Spleen (tissue), 7 donors: ENCODE results near the gene A4GNT.

ENCODE experiments used
- CTCF ChIP-seq, 11 experiments: fragments of 200-600 bp in 7 of 11; fragments of 450-650 bp in 4 of 11; sonication (generic) in 4 of 11; IDR thresholded peaks in 8 of 11; conservative IDR thresholded peaks in 3 of 11; 1 replicate in 7 of 11; 2 replicates in 4 of 11; pipeline versions ENCODE4 v1.4.0 to v1.8.0; 2016 to 2021; ENCODE audit warnings: antibody characterized with exemption in 11 of 11, inconsistent platforms in 4 of 11, mild to moderate bottlenecking in 1 of 11
- POLR2AphosphoS5 ChIP-seq, 3 donors: sonication (generic); formaldehyde crosslinking; IDR thresholded peaks; one replicate each; pipeline ENCODE4 v1.5.1; 2017; ENCODE audit warnings: antibody characterized with exemption in 3 of 3
- donor health status: DM: no; HTN: no; CAD: no; lungs with moderate emphysema.
- donor health status: DM: no; HTN: no; CAD: no.
- donor health status: DM: no; HTN: no; CAD: no.

DNA sequence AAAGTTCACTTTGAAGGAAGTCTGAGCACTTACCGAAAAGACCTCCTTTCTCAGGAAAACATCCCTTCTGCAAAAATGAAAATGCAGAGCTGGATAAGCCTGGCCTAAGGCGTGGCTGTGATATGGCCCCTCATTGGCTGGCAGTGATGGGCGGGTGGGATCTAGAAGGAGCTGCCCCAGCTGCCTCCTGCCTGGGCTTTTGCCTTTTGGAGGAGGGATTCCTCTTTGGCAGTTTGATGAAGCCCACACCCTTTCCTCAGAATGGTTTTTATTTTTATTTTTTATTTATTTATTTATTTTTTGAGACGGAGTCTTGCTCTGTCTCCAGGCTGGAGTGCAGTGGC, 12.8 kb downstream of the A4GNT start:
- TF ChIP-seq POLR2AphosphoS5 (IDR thresholded peaks at IDR 0.05) (no peak), CTCF (IDR thresholded peaks at IDR 0.05 in 8 of 11, conservative IDR thresholded peaks at IDR 0.05 in 3 of 11) (no peak)
